Right lung (tissue), 5 donors: ENCODE results near the gene ANKRD10. TPM values are rescaled to one million over a fixed set of nuclear protein-coding genes. Genes with fewer than 3 reads are reported as not detected.
"Not testable (repeated sequence)": the region's sequence is repeated elsewhere in the genome, so short reads cannot be mapped to it uniquely, and the experiment has no call there.

Source experiments
- DNase-seq, 2 donors: peaks; one replicate each; pipeline ENCODE4 v3.0.0-alpha.2; 2013
- polyA plus RNA-seq, 5 donors: library from polyadenylated mRNA; unstranded; fragments of 120-200 nt; gene quantifications; one replicate each; pipeline versions ENCODE4 v1.2.1 to v1.2.3, GENCODE V29; 2013; ENCODE audit warnings: inconsistent platforms in 1 of 5, low replicate concordance in 1 of 5; ENCODE audit not compliant: insufficient read length in 5 of 5, insufficient read depth in 1 of 5

ANKRD10 gene
- polyA plus RNA-seq, 5 donors: 262 to 475 (median 455) TPM

DNA sequence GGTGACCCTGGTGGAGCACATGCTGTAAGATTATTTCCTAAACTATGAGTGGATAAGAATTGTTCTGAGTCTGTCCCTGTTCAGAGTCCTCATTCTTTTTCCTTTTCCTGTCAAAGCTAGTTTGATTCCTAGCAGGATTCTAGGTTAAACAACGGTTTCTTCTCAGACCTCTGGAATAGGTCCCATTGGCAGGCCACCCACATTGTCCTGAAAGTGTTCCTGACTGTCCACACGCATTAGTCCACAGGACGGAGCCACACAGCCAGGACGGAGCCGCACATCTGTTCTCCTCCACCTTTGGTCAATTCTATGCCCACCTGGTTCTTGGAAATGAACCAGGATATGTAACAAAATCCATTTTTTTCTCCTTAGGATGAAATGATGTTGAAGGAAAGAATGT is 46.1 kb downstream of the ANKRD10 start:
- DNase-seq: no peak

DNA sequence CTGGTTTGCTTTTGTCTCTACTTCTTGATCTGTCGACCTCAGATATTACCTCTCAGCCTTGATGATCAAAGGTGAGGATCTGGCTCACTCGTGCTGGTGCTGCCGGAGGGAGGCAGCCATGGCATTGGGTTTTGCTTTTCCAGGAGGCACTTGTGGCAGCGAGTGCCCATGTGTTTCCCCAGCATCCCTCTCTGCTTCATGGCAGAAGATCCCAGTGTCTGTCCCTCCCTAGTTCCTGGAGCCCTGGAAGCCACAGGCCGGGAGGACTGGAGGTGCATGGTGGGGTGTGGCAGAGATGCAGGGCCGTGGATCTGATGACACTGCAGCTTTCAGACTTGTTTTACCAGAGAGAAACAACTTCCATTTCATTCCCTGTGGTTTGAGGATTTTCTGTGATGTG is 47.5 kb downstream of the ANKRD10 start:
- no peak for DNase-seq

DNA sequence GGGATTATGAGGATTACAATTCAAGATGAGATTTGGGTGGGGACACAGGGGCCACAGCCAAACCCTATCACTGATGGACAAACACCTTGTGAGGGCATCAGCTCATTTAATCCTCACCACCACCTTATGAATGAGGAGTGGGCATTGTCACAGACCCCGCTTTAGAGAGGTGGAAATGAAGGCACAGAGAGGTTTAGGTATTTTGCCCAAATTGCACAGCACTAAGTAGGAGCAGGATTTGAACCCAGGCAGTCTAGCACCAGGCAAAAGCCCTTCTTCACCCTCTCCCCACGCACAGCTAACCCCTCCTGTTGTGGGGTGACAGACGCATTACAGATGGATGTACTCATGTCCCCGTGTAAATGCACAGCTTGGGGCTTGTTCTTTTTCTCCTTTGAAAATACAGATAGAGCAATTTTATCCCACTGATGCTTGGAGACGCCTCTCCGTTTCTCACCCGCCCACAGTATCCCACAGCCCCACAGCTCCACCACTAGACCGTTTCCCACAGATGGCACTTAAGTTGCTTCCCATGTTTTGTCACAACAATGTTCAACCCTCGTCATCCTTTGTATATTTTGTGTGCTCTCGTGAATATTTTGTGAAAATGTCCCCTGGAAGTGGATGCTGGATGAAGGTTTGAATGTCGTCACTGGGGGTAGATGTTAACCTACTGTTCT is 48.2 kb downstream of the ANKRD10 start:
- no peak for DNase-seq

DNA sequence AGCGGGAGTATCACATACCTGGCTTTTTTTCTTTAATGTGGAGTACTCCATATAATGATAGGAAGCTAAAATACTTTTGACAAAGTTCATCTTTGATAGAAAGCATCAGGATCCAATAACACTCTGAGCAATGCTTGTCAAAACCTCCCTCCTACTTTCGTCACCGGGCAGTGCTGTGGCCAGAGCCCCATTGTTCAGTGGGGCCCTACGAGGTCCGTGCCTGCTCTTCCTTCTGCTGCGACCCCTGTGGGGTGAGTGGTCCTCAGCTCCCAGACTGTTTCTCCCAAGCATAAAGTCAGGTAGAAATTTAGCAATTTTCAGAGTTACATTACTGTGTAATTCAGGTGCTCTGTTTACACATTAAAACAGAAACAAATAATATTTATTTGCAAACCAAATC is 51.2 kb downstream of the ANKRD10 start:
- no peak for DNase-seq

DNA sequence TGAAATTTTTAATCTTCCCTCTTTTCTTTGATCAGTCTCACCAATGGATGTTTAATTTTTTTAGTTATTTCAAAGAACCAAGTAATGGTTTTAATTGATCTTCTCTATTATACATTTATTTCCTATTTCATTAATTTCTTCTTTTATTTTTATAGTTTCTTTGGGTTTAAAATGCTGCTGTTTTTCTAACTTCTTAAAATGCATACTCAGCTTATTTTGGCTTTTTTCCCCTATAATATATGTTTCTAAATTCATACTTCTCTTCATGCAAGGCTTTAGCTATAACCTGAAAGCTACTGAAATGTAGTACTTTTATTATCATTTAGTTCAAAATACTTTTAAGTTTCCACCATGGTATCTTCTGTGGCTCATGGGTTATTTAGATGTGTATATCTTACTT is 53.9 kb downstream of the ANKRD10 start:
- no peak for DNase-seq

DNA sequence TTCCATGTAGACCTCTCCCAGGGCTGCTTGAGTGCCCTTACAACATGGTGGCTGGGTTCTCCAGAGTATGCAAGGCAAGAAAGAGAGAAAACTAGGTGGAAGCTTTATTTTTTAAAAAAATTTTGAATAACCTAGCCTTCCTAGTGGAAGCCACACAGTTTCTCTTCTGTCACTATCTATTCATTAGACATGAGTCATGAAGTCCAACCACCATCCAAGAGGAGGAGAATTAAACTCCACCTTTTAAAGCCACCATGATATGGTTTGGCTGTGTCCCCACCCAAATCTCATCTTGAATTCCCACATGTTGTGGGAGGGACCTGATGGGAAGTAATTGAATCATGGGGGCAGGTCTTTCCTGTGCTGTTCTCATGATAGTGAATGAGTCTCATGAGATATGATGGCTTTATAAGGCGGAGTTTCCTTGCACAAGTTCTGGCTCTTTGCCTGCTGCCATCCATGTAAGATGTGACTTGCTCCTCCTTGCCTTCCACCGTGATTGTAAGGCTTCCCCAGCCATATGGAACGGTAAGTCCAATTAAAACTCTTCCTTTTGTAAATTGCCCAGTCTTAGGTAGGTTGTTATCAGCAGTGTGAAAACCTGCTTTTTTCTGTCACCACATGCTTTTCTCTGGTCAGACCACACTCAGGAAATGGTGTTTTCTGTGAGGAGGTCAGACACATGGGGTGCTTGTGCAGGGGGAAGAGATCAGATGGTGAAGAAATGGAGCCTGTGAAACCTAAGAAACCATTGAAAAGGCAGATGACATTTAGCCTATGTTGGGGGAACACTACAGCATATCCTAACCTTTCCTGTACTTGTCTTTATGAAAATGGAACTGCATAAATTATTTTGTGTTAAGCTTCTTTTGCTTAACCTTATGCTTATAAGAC is 57.7 kb downstream of the ANKRD10 start:
- no peak for DNase-seq

DNA sequence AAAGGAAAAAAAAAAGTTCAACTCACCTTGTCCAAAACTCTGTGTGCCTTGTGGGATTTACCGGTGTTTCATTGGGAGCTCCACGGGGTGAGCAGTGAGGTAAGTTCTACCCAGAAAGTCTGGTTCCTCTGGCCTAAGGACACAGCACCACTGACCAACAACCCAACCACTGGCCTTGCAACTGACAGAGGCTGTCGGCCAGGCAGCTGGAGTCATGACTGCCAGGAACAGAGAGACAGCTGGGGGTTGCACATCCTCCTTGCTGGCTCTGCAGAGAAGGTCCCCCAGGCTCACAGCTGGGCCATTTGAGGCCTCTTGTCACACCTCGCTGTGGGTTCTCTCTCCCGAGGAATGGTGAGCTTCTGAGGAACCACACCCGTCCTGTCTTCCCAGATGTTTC is 59.5 kb downstream of the ANKRD10 start:
- no peak for DNase-seq

DNA sequence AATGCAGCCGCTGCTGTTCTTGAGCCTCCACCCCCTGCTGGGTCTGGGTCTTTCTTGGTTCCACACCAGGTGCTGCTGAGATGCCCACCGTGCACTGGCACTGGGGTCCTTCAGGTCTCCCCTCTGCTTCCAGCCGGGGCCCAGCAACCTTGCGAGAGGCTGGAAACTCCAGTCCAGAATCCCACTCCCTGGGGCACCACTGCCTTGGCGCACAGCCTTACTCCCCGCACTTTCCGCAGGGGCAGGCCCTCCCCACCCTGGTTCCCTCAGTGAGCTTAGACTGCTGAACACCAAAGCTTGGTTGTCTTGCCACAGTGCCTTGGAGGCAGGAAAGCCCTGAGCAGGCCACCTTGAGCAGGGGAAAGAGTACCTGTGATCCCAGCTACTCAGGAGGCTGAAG is 60.0 kb downstream of the ANKRD10 start:
- DNase-seq: no peak

DNA sequence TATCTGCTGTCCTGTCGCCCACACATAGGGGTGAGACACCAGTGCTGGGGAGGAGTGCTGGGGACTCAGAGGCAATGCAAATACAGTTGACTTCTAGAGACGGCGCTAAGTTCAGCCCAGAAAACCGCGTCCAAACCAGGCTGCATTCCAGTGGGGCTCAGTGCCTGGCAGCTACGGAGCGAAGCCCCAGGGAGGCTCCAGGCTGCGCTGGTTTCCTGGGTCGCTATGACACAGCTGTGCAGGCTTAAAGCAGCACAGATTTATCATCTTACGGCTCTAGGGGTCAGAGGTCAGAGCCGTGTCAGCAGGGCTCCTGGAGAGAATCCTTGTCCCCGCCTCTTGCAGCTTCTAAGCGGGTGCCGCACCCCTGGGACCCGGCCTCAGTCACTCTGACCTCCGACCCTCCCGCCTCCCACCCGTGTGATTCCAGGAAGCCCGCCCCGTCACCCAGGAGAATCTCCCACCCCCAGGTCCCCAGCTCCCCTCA is 61.6 kb downstream of the ANKRD10 start:
- DNase-seq: no peak

DNA sequence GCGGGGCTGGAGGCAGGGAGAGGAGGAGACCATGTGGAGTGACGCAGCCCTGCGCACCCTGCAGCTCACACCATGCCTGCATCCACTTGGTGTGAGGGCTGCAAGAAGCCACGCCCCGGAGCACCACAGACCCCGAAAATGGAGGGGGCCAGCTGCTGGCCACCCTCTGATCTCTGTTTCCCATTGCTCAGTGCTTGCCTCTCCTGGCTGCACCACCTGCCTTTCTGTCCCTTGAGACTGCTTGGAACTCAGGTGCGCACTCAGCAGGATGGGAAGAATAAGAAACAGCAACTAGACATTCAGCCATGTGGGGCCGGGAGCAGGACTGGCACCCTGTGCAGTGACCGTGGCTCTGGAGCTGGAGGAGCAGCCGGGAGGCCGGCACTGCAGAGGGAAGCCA is 64.0 kb downstream of the ANKRD10 start:
- DNase-seq: no peak

DNA sequence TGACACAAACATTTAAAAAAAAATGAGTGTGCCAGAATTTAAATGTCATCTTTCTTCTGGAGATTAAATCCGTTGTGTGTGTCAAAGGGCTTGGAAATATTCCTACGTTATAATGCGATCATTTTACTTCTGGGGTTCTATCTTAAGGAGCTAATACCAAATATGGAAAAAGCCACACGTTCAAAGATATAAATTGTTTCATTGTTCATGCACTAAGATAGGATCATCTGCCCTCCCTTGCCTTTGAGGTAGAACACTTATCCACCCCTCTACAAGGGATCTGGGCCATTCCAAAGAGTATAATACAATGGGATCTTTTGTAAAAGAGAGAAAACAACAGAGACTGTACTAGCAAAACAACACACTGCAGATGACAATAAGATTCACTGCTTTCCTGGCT is 64.9 kb downstream of the ANKRD10 start:
- no peak for DNase-seq

DNA sequence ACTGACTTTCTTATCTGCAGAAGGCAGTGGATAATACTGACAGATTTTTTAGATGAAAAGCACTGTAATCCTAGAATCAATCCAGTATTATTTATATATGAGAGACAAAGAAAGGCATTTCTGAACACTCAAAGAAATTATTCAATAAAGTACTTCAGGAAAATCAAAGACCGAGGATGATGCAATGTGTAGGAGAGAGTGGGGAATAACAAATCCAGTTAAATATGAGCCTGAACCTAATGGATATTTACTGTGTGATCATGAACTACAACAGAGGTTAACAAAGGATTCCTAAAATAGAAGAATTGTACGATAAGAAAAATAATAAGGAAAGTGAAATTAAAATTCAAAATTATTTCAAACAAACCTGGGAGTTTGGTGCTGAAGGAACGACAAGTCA is 69.3 kb downstream of the ANKRD10 start:
- DNase-seq: no peak

DNA sequence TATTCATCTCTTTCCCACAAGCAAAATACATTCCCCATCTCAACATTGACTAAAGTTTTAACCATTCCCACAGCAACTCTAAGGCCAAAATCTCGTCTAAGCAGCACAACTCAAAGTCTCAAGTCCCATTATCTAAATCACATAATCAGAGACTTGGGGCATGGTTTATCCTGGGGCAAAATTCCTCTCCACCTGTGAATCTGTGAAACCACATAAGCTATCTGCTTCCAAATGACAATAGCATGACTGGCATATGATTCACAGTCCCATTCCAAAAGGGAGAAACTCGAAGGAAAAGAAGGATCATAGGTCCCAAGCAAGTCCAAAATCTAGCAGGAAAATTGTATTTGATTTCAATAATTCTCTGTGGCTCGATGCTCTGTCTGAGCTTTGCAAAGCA is 73.0 kb downstream of the ANKRD10 start:
- no peak for DNase-seq

DNA sequence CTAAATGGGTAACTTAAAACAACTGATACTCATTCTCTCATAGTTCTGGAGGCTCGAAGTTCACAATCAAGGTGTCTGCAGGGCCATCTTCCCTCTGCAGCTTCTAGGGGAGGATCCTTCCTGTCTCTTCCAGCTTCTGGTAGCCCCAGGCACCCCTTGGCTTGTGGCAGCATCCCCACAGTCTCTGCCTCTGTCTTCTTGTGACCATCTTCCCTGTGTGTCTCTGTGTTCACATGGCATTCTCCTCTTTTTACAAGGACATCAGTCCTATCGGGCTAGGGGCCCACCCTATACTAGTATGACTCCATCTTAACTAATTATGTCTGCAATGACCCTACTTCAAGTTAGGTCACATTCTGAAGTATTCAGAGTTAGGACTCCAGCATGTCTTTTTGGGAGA is 73.5 kb downstream of the ANKRD10 start:
- no peak for DNase-seq

DNA sequence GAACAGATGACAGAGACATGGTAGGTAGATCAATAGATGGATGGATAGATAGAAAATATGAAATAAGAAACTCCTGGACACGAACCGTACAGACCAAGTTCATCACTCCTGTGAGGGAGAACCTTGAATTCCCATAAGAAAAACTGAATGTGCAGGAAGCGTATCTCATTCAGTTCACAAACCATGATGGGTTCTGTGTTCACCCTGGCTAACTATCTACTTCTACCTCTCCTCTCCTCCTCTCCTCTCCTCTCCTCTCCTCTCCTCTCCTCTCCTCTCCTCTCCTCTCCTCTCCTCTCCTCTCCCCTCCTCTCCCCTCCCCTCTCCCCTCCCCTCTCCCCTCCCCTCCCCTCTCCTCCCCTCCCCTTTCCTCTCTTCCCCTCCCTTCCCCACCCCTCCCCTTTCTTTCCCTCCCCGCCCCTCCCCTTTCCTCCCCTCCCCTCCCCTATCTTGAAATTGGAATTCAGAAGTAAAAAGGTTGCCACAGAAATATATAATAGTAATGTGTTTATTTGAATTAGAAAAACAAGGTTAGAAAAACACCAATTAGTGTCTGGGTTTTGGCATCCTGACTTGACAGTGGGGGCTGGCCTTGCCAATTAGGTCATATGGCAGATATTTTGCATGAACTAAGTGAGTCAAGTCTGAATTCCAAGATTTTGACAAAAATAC is 75.9 kb downstream of the ANKRD10 start:
- DNase-seq: no peak

DNA sequence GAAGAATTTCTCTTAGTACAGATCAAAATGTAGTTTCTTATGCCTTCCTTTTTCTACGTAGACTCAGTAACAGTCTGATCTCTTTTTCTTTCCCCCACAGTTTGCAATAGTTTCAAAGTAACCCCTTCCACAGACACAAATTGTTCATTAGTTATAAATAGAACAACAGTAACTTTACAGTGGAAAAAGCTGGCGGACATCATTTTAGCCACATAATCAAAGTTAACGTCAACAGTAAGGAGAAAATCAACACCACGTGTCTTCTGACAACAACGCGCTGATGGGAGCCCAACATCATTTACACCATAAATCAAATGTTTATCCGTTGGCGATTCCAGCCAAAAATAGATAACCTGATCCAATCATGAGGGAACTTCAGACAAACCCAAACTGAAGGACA is 76.8 kb downstream of the ANKRD10 start:
- peak; percentile 28 to 42 for DNase-seq

DNA sequence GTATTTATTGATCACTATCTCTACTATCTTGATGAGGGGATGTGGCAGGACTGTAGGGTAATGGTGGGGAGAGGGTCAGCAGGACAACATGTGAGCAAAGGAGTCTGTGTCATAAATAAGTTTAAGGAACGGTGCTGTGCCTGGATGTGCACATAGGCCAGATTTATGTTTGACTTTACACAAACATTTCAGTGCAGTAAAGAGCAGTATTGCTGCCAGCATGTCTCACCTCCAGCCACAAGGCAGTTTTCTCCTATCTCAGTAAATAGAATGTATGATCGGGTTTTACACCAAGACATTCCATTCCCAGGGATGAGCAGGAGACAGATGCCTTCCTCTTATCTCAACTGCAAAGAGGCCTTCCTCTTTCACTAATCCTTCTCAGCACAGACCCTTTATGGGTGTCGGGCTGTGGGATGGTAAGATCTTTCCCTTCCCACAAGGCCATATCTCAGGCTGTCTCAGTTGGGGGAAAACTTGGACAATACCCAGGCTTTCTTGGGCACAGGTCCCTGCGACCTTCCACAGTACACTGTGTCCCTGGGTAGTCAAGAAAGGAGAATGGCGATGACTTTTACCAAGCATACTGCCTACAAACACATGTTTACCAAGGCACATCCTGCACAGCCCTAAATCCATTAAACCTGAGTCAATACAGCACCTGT is 77.3 kb downstream of the ANKRD10 start:
- not testable (repeated sequence) for DNase-seq

DNA sequence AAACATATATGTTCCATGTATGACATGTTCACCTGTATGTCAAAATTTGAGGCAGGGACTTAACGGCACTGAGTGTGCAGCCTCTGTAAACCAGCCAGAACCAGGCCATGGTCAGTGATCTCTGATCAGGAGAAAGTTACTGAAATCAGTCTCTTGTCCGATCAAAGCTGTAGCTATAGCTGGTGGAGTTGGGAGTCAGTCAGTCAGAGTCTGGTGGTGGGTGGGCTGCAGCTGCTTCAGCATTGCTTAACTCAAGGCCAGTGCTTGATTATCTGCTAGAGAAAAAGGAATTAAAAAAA is 78.3 kb downstream of the ANKRD10 start:
- DNase-seq: no peak

DNA sequence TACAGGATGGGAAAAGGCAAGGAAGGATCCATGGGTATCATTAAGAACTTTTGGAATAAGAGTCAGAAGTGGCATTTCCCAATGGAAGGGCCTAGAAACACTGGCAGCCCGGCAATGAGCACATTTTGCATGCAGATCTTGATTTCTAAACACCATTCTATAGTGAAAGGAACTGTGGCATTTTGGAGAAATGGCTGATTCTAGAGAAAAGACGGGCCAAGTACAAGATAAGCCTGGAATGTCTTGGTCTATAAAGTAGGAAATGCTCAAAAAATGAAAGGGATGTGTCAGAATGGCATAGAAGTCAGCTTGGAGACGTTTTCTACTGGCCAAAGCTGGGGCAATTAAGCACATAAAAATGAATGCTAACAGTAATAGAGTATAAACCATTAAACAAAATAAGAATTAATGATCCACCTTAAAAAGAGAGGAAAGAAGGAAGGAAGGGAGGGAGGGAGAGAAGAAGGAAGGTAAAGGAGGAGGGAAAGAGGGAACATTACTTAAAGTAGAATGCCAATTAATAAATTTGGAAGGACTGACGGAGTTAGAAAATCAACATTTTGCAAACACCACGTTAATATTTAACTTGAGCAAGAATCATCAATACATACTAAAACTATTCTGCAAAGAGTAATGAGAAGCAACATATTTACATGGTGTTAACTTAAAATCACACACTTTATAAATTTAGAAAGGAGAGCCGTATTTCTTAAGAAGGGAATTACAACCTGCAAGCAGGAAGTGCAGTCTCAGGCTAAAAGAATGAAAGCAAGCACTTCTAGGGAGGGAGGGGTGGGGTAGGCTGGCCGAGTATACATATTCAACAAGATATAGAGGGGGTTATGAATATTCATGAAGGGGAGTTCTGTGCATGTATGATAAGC is 78.9 kb downstream of the ANKRD10 start:
- no peak for DNase-seq

DNA sequence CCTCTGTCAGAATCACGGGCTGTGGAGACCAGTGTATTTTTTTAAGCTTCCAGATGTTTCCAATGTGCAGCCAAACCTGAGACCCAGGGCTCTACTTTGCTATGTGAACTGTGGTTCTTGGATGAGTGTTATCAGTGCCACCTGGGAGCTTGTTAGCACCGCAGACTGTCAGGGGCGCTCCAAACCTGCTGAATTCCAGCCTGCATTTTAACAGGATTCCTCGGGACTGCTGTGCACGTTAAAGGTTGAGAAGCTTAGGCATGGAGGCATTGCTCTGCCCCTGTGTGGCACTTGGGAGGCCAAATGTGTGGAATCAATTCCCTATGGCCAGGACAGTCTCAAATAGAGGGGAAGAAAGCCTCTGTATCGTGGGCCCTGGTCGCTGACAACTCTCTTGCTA is 80.3 kb downstream of the ANKRD10 start:
- no peak for DNase-seq

DNA sequence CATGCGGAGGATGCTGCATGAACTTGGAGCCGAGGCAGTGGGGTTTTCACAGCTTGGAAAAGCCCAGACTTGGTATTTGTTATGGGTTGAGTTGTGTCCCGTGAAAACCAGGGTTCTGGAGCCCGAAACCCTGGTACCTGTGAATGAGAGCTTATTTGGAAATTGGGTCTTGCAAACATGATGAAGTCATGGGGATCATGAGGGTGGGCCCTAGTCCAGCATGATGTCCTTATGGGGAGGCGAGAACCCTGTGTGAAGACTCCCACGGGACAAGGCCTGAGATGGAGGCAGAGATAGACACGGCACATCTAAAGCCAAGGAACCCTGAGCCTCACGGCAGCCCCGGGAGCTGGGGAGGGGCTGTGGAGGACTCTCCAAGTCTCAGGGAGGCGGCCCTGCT is 82.3 kb downstream of the ANKRD10 start:
- no peak for DNase-seq

DNA sequence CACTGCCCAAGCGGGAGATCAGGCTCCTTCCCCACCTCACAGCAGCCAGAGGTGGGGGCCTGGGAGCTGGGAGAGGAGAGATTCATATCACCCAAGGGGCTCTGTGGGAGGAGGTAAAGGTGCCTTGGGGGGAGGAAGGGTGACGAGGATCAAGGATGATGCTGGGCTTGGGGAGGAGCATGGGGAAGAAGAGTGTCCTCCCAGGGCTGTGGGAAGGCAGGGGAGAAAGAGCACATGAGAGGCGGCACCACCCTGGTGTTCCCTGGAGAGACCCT is 82.7 kb downstream of the ANKRD10 start:
- no peak for DNase-seq
